ENCODE results near the gene MTHFSD. TPM values are rescaled to one million over a fixed set of nuclear protein-coding genes. Genes with fewer than 3 reads are reported as not detected.

MTHFSD gene
- total and polyA plus RNA-seq, 2 experiments from 2014 or later, result 11.5 to 21.5 TPM

- Histone ChIP-seq H3K36me3 (replicated peaks; ENCODE audit: insufficient read depth, low read depth) (no peaks in the 10 kb centered on the region), H3K9me3 (ENCODE audit: low read depth) (no peaks in the 10 kb centered on the region), H3K4me1 (ENCODE audit: insufficient read depth) (peaks cover under 1% of the 10 kb centered on the region), H3K79me2 (no peaks in the 10 kb centered on the region), H3K9me2 (replicated peaks; ENCODE audit: insufficient read depth) (no peaks in the 10 kb centered on the region), H3K4me2 (no peak overlapping the region), H4K20me1 (ENCODE audit: insufficient read depth, poor library complexity, severe bottlenecking) (no peaks in the 10 kb centered on the region), H3K4me3 (no peak overlapping the region), H3K27ac (no peak overlapping the region), H3K27me3 (peaks cover 38% of the 10 kb centered on the region), H2AFZ (no peak overlapping the region)
- TF ChIP-seq EZH2phosphoT487 (IDR thresholded peaks at IDR 0.05; ENCODE audit: low read depth, severe bottlenecking, unreplicated experiment), result no peak
- no peak for TF ChIP-seq CTCF (IDR thresholded peaks at IDR 0.05; ENCODE audit: poor library complexity)
- no peak for TF ChIP-seq EZH2 (IDR thresholded peaks at IDR 0.05; ENCODE audit: borderline replicate concordance)
- 70% methylated on average over 22 of the region's 22 CpGs for WGBS (ENCODE audit: low lambda C conversion rate, missing lambda C conversion rate)
- DNase-seq (ENCODE audit: low spot score), result no peak
These were observed 43.9 kb upstream of the MTHFSD start for GRCh38 chr16:86598607-86599565.

GRCh38 chr16:86597880-86598606, 43.0 kb upstream of the MTHFSD start:
- WGBS (ENCODE audit: low lambda C conversion rate, missing lambda C conversion rate), result 81% methylated on average over 7 of the region's 7 CpGs
- Histone ChIP-seq H3K79me2 (no peaks in the 10 kb centered on the region), H3K27me3 (peaks cover 46% of the 10 kb centered on the region), H3K27ac (no peak overlapping the region), H4K20me1 (ENCODE audit: insufficient read depth, poor library complexity, severe bottlenecking) (no peaks in the 10 kb centered on the region), H3K9me2 (replicated peaks; ENCODE audit: insufficient read depth) (no peaks in the 10 kb centered on the region), H3K9me3 (ENCODE audit: low read depth) (no peaks in the 10 kb centered on the region), H3K36me3 (replicated peaks; ENCODE audit: insufficient read depth, low read depth) (no peaks in the 10 kb centered on the region), H2AFZ (no peak overlapping the region), H3K4me2 (no peak overlapping the region), H3K4me1 (ENCODE audit: insufficient read depth) (peaks cover 5% of the 10 kb centered on the region), H3K4me3 (no peak overlapping the region)
- no peak for TF ChIP-seq EZH2 (IDR thresholded peaks at IDR 0.05; ENCODE audit: borderline replicate concordance)
- no peak for TF ChIP-seq CTCF (IDR thresholded peaks at IDR 0.05; ENCODE audit: poor library complexity)
- no peak for TF ChIP-seq EZH2phosphoT487 (IDR thresholded peaks at IDR 0.05; ENCODE audit: low read depth, severe bottlenecking, unreplicated experiment)
- DNase-seq (ENCODE audit: low spot score), result no peak

- H3K27ac ChIP-seq, result no peak overlapping the region
- no peak for TF ChIP-seq EZH2 (IDR thresholded peaks at IDR 0.05; ENCODE audit: borderline replicate concordance)
- TF ChIP-seq EZH2phosphoT487 (IDR thresholded peaks at IDR 0.05; ENCODE audit: low read depth, severe bottlenecking, unreplicated experiment), result no peak
- no peak for TF ChIP-seq CTCF (IDR thresholded peaks at IDR 0.05; ENCODE audit: poor library complexity)
- H3K4me3 ChIP-seq, result no peak overlapping the region
- peaks cover 52% of the 10 kb centered on the region for H3K27me3 ChIP-seq
- H2AFZ ChIP-seq, result no peak overlapping the region
- WGBS (ENCODE audit: low lambda C conversion rate, missing lambda C conversion rate), result 92% methylated on average over 18 of the region's 18 CpGs
- no peaks in the 10 kb centered on the region for H3K79me2 ChIP-seq
- peaks cover 5% of the 10 kb centered on the region for H3K4me1 ChIP-seq (ENCODE audit: insufficient read depth)
- DNase-seq (ENCODE audit: low spot score), result no peak
- no peaks in the 10 kb centered on the region for H4K20me1 ChIP-seq (ENCODE audit: insufficient read depth, poor library complexity, severe bottlenecking)
- H3K9me3 ChIP-seq (ENCODE audit: low read depth), result no peaks in the 10 kb centered on the region
- H3K4me2 ChIP-seq, result no peak overlapping the region
- no peaks in the 10 kb centered on the region for H3K36me3 ChIP-seq (replicated peaks; ENCODE audit: insufficient read depth, low read depth)
- H3K9me2 ChIP-seq (replicated peaks; ENCODE audit: insufficient read depth), result no peaks in the 10 kb centered on the region
These were observed 42.3 kb upstream of the MTHFSD start for GRCh38 chr16:86597126-86597879.
